ENCODE measurements around the gene DOCK7.
"Not testable (repeated sequence)": the region's sequence is repeated elsewhere in the genome, so short reads cannot be mapped to it uniquely, and the experiment has no call there.

The DOCK7 gene

GRCh38 chr1:62687903-62688686 is at the start of gene DOCK7:
Gene DOCK7, minus strand, starts transcription at chr1:62688386. Its CDS starts 122 bp downstream, at chr1:62688264.
- peak; percentile 81 for DNase-seq

- no peak for DNase-seq
These were observed 47.4 kb upstream of the DOCK7 start for GRCh38 chr1:62735491-62736171.

GRCh38 chr1:62732331-62732730 is 44.1 kb upstream of the DOCK7 start:
- DNase-seq = no peak

GRCh38 chr1:62728963-62729362 is 40.8 kb upstream of the DOCK7 start:
- DNase-seq = no peak

GRCh38 chr1:62727656-62728407 is 39.6 kb upstream of the DOCK7 start:
- DNase-seq = peak; percentile 41

- DNase-seq = no peak
These were observed 37.8 kb upstream of the DOCK7 start for GRCh38 chr1:62726011-62726442.

GRCh38 chr1:62725255-62725654 is 37.1 kb upstream of the DOCK7 start:
- no peak for DNase-seq

GRCh38 chr1:62724430-62724829 is 36.2 kb upstream of the DOCK7 start:
- DNase-seq = no peak

GRCh38 chr1:62723883-62724282 is 35.7 kb upstream of the DOCK7 start:
- DNase-seq = no peak

- DNase-seq = no peak
These were observed 34.6 kb upstream of the DOCK7 start for GRCh38 chr1:62722796-62723195.

GRCh38 chr1:62720946-62721554 is 32.9 kb upstream of the DOCK7 start:
- peak; percentile 64 for DNase-seq

- DNase-seq = not testable (repeated sequence)
These were observed 30.2 kb upstream of the DOCK7 start for GRCh38 chr1:62718400-62718799.

- no peak for DNase-seq
These were observed 29.3 kb upstream of the DOCK7 start for GRCh38 chr1:62717483-62717882.

GRCh38 chr1:62716397-62716796 is 28.2 kb upstream of the DOCK7 start:
- DNase-seq = no peak

- no peak for DNase-seq
These were observed 24.4 kb upstream of the DOCK7 start for GRCh38 chr1:62712336-62713243.

- no peak for DNase-seq
These were observed 19.5 kb upstream of the DOCK7 start for GRCh38 chr1:62707744-62708120.

GRCh38 chr1:62706985-62707743 is 19.0 kb upstream of the DOCK7 start:
- no peak for DNase-seq

GRCh38 chr1:62698161-62698560 is 10.0 kb upstream of the DOCK7 start:
- DNase-seq = not testable (repeated sequence)

GRCh38 chr1:62694479-62694878 is 6.3 kb upstream of the DOCK7 start:
- not testable (repeated sequence) for DNase-seq

- no peak for DNase-seq
These were observed 4.9 kb upstream of the DOCK7 start for GRCh38 chr1:62693123-62693522.
